Measurements from ENCODE around the gene GRHL3.
A peak's percentile ranks its signal among the peaks of the same experiment; 100 is the strongest.

Gene GRHL3

GRCh38 chr1:24381256-24381655 lies 62.1 kb downstream of the GRHL3 start:
- ChIA-PET POLR2A (no interaction called here), CTCF (no interaction called here)

GRCh38 chr1:24382165-24382577 lies 63.0 kb downstream of the GRHL3 start:
- no peak for DNase-seq (ENCODE audit: extremely low spot score)
- ChIA-PET POLR2A (interaction anchor here (1.2 kb wide), 1 partner anchor 9 kb away, joined by 3 read pairs; no protein-coding TSS in a partner anchor), CTCF (no interaction called here)
- TF ChIP-seq FOXM1 (IDR thresholded peaks at IDR 0.05; ENCODE audit: borderline replicate concordance) (no peak), ARNT (IDR thresholded peaks at IDR 0.05) (no peak), BHLHE40 (IDR thresholded peaks at IDR 0.05; ENCODE audit: borderline replicate concordance) (no peak), SUZ12 (IDR thresholded peaks at IDR 0.05) (no peak), FOXA1 (IDR thresholded peaks at IDR 0.05) (no peak), SP1 (IDR thresholded peaks at IDR 0.05) (no peak), HDGF (IDR thresholded peaks at IDR 0.05; ENCODE audit: borderline replicate concordance) (no peak)

More at GRCh38 chr1:24381256-24381655, 62.1 kb downstream of the GRHL3 start:
- DNase-seq (ENCODE audit: extremely low spot score): no peak
- no peak for TF ChIP-seq CTBP1 (IDR thresholded peaks at IDR 0.05; ENCODE audit: borderline replicate concordance)
- TF ChIP-seq BHLHE40 (IDR thresholded peaks at IDR 0.05; ENCODE audit: borderline replicate concordance): no peak
- TF ChIP-seq NFRKB (IDR thresholded peaks at IDR 0.05): no peak
- no peak for TF ChIP-seq HDGF (IDR thresholded peaks at IDR 0.05; ENCODE audit: borderline replicate concordance)
- TF ChIP-seq ARNT (IDR thresholded peaks at IDR 0.05): no peak
- no peak for TF ChIP-seq LEF1 (IDR thresholded peaks at IDR 0.05; ENCODE audit: borderline replicate concordance)
- no peak for TF ChIP-seq ZNF384 (IDR thresholded peaks at IDR 0.05)
- no peak for TF ChIP-seq L3MBTL2 (conservative IDR thresholded peaks at IDR 0.05)

GRCh38 chr1:24383381-24383940 lies 64.3 kb downstream of the GRHL3 start:
- TF ChIP-seq BHLHE40 (IDR thresholded peaks at IDR 0.05; ENCODE audit: borderline replicate concordance) (no peak), L3MBTL2 (conservative IDR thresholded peaks at IDR 0.05) (no peak), SUZ12 (IDR thresholded peaks at IDR 0.05) (no peak), PKNOX1 (IDR thresholded peaks at IDR 0.05) (no peak), ELF4 (IDR thresholded peaks at IDR 0.05) (no peak), NFRKB (IDR thresholded peaks at IDR 0.05) (no peak), HDGF (IDR thresholded peaks at IDR 0.05; ENCODE audit: borderline replicate concordance) (no peak), CTBP1 (IDR thresholded peaks at IDR 0.05; ENCODE audit: borderline replicate concordance) (no peak), FOXM1 (IDR thresholded peaks at IDR 0.05; ENCODE audit: borderline replicate concordance) (no peak), ZNF384 (IDR thresholded peaks at IDR 0.05) (no peak), TARDBP (IDR thresholded peaks at IDR 0.05) (no peak), SP1 (IDR thresholded peaks at IDR 0.05) (no peak), FOXK2 (IDR thresholded peaks at IDR 0.05) (no peak), LEF1 (IDR thresholded peaks at IDR 0.05; ENCODE audit: borderline replicate concordance) (no peak), FOXA1 (IDR thresholded peaks at IDR 0.05) (no peak), ARNT (IDR thresholded peaks at IDR 0.05) (no peak)
- POLR2A ChIA-PET: no interaction called here
- CTCF ChIA-PET: interaction anchor here (0.5 to 0.9 kb wide), 2 partner anchors 183 to 184 kb away, joined by 4 read pairs; no protein-coding TSS in a partner anchor
- DNase-seq (ENCODE audit: extremely low spot score): no peak

- no peak for DNase-seq (ENCODE audit: extremely low spot score)
- no peak for TF ChIP-seq L3MBTL2 (conservative IDR thresholded peaks at IDR 0.05)
- TF ChIP-seq BHLHE40 (IDR thresholded peaks at IDR 0.05; ENCODE audit: borderline replicate concordance): no peak
- no peak for TF ChIP-seq NFRKB (IDR thresholded peaks at IDR 0.05)
- TF ChIP-seq FOXM1 (IDR thresholded peaks at IDR 0.05; ENCODE audit: borderline replicate concordance): no peak
- CTCF ChIA-PET: interaction anchor here (0.5 to 1.6 kb wide), 4 partner anchors 183 to 234 kb away, joined by 3 to 4 read pairs (median 4); no protein-coding TSS in a partner anchor
- POLR2A ChIA-PET: no interaction called here
Observed at GRCh38 chr1:24384251-24385090, 65.3 kb downstream of the GRHL3 start.

GRCh38 chr1:24385160-24385940 lies 66.2 kb downstream of the GRHL3 start:
- ChIA-PET POLR2A (no interaction called here), CTCF (interaction anchor here (0.7 to 1.6 kb wide), 5 partner anchors 184 to 235 kb away, joined by 3 to 4 read pairs (median 3); no protein-coding TSS in a partner anchor)
- DNase-seq (ENCODE audit: extremely low spot score): peak; percentile 56
- TF ChIP-seq TARDBP (IDR thresholded peaks at IDR 0.05) (no peak), BHLHE40 (IDR thresholded peaks at IDR 0.05; ENCODE audit: borderline replicate concordance) (no peak), FOXK2 (IDR thresholded peaks at IDR 0.05) (no peak), ZNF384 (IDR thresholded peaks at IDR 0.05) (no peak), ARNT (IDR thresholded peaks at IDR 0.05) (no peak), L3MBTL2 (conservative IDR thresholded peaks at IDR 0.05) (no peak), SUZ12 (IDR thresholded peaks at IDR 0.05) (no peak), ELF4 (IDR thresholded peaks at IDR 0.05) (no peak), PKNOX1 (IDR thresholded peaks at IDR 0.05) (no peak), SP1 (IDR thresholded peaks at IDR 0.05) (no peak), NFRKB (IDR thresholded peaks at IDR 0.05) (no peak), LEF1 (IDR thresholded peaks at IDR 0.05; ENCODE audit: borderline replicate concordance) (no peak), FOXA1 (IDR thresholded peaks at IDR 0.05) (no peak), HDGF (IDR thresholded peaks at IDR 0.05; ENCODE audit: borderline replicate concordance) (no peak)

- POLR2A ChIA-PET: no interaction called here
- no peak for DNase-seq (ENCODE audit: extremely low spot score)
- no peak for TF ChIP-seq FOXK2 (IDR thresholded peaks at IDR 0.05)
- CTCF ChIA-PET: interaction anchor here (0.7 to 1.3 kb wide), 3 partner anchors 185 to 187 kb away, joined by 3 to 4 read pairs (median 3); no protein-coding TSS in a partner anchor
Observed at GRCh38 chr1:24386241-24386640, 67.1 kb downstream of the GRHL3 start.
